Liver (tissue), 9 donors: ENCODE data around the gene TJP3. TPM values are rescaled to one million over a fixed set of nuclear protein-coding genes. Genes with fewer than 3 reads are reported as not detected.
A peak's percentile ranks its signal among the peaks of the same experiment; 100 is the strongest.

ENCODE experiments used
- DNase-seq: peaks from one replicate; pipeline ENCODE4 v3.0.0-alpha.2; 2017; ENCODE audit warnings: low spot score
- H3K27ac ChIP-seq, 2 donors: one replicate each; pipeline ENCODE4 v1.7.0; 2013; ENCODE audit warnings: inconsistent platforms in 2 of 2, low read length in 2 of 2, control low read depth in 1 of 2, low read depth in 1 of 2, mild to moderate bottlenecking in 1 of 2
- H3K27me3 ChIP-seq, 4 donors: one replicate each; pipeline versions ENCODE4 v1.6.1 to v1.7.0; 2013; ENCODE audit warnings: low read length in 3 of 4, inconsistent platforms in 1 of 4, mild to moderate bottlenecking in 1 of 4, moderate library complexity in 1 of 4; ENCODE audit not compliant: control insufficient read depth in 4 of 4, insufficient read depth in 4 of 4
- H3K36me3 ChIP-seq, 4 donors: one replicate each; pipeline versions ENCODE4 v1.6.1 to v1.7.0; 2013; ENCODE audit warnings: low read length in 3 of 4, mild to moderate bottlenecking in 3 of 4, low read depth in 1 of 4, moderate library complexity in 1 of 4; ENCODE audit not compliant: control insufficient read depth in 4 of 4, insufficient read depth in 3 of 4
- H3K4me1 ChIP-seq, 4 donors: one replicate each; pipeline versions ENCODE4 v1.6.1 to v1.7.0; 2013; ENCODE audit warnings: low read length in 3 of 4, mild to moderate bottlenecking in 3 of 4, moderate library complexity in 1 of 4; ENCODE audit not compliant: control insufficient read depth in 4 of 4, insufficient read depth in 4 of 4
- H3K4me3 ChIP-seq, 3 donors: one replicate each; pipeline versions ENCODE4 v1.6.1 to v1.7.0; 2013; ENCODE audit warnings: low read length in 3 of 3, control low read depth in 1 of 3, low read depth in 1 of 3, mild to moderate bottlenecking in 1 of 3
- H3K9ac ChIP-seq, 2 donors: one replicate each; pipeline ENCODE4 v1.7.0; 2013; ENCODE audit warnings: low read length in 2 of 2, mild to moderate bottlenecking in 2 of 2, moderate library complexity in 2 of 2, control low read depth in 1 of 2, low read depth in 1 of 2
- H3K9me3 ChIP-seq, 4 donors: one replicate each; pipeline versions ENCODE4 v1.6.1 to v1.7.0; 2013; ENCODE audit warnings: low read length in 3 of 4; ENCODE audit not compliant: control insufficient read depth in 4 of 4
- ATF3 ChIP-seq: IDR thresholded peaks from 2 replicates; pipeline ENCODE4 v1.6.1; 2016; ENCODE audit warnings: antibody characterized with exemption
- CTCF ChIP-seq: fragments of 150-350 bp; IDR thresholded peaks from 2 replicates; pipeline ENCODE4 v1.5.1; 2017; ENCODE audit warnings: improper control_type of control experiment, low read depth, low read length; ENCODE audit not compliant: missing input control
- EGR1 ChIP-seq, 2 donors: IDR thresholded peaks; 2 replicates each; pipeline ENCODE4 v1.6.1; 2016 to 2018; ENCODE audit warnings: antibody characterized with exemption in 2 of 2, low read depth in 2 of 2
- FOXA1 ChIP-seq: IDR thresholded peaks from 2 replicates; pipeline ENCODE4 v1.6.1; 2016; ENCODE audit warnings: antibody characterized with exemption
- FOXA2 ChIP-seq: IDR thresholded peaks from 2 replicates; pipeline ENCODE4 v1.6.1; 2016; ENCODE audit warnings: antibody characterized with exemption
- GABPA ChIP-seq, 2 donors: IDR thresholded peaks in 1 of 2; conservative IDR thresholded peaks in 1 of 2; 2 replicates each; pipeline ENCODE4 v1.6.1; 2016; ENCODE audit warnings: antibody characterized with exemption in 2 of 2, mild to moderate bottlenecking in 1 of 2, moderate library complexity in 1 of 2
- HNF4A ChIP-seq, 2 donors: conservative IDR thresholded peaks; 2 replicates each; pipeline ENCODE4 v1.6.1; 2016; ENCODE audit warnings: antibody characterized with exemption in 2 of 2, mild to moderate bottlenecking in 2 of 2
- HNF4G ChIP-seq: IDR thresholded peaks from 2 replicates; pipeline ENCODE4 v1.6.1; 2016; ENCODE audit warnings: antibody characterized with exemption
- JUND ChIP-seq, 2 donors: IDR thresholded peaks; 2 replicates each; pipeline ENCODE4 v1.6.1; 2016; ENCODE audit warnings: antibody characterized with exemption in 2 of 2
- MAX ChIP-seq: IDR thresholded peaks from 2 replicates; pipeline ENCODE4 v1.6.1; 2016; ENCODE audit warnings: antibody characterized with exemption
- NR2F2 ChIP-seq: IDR thresholded peaks from 2 replicates; pipeline ENCODE4 v1.6.1; 2016; ENCODE audit warnings: antibody characterized with exemption
- RAD21 ChIP-seq, 2 donors: IDR thresholded peaks; 2 replicates each; pipeline ENCODE4 v1.6.1; 2016; ENCODE audit warnings: antibody characterized with exemption in 2 of 2, mild to moderate bottlenecking in 2 of 2
- REST ChIP-seq: IDR thresholded peaks from 2 replicates; pipeline ENCODE4 v1.6.1; 2016; ENCODE audit warnings: antibody characterized with exemption, mild to moderate bottlenecking
- RXRA ChIP-seq, 2 donors: IDR thresholded peaks; 2 replicates each; pipeline ENCODE4 v1.6.1; 2017 to 2018; ENCODE audit warnings: antibody characterized with exemption in 2 of 2, mild to moderate bottlenecking in 1 of 2
- SP1 ChIP-seq: IDR thresholded peaks from 2 replicates; pipeline ENCODE4 v1.6.1; 2018; ENCODE audit warnings: antibody characterized with exemption, mild to moderate bottlenecking
- TAF1 ChIP-seq: conservative IDR thresholded peaks from 2 replicates; pipeline ENCODE4 v1.6.1; 2016; ENCODE audit warnings: antibody characterized with exemption, mild to moderate bottlenecking
- YY1 ChIP-seq: IDR thresholded peaks from 2 replicates; pipeline ENCODE4 v1.6.1; 2016; ENCODE audit warnings: antibody characterized with exemption, mild to moderate bottlenecking
- ZBTB33 ChIP-seq: IDR thresholded peaks from 2 replicates; pipeline ENCODE4 v1.6.1; 2016; ENCODE audit warnings: antibody characterized with exemption
- WGBS: extraction: QIAGEN DNeasy Blood & Tissue Kit; methylation state at CpG from one replicate; pipeline ENCODE4 v1.1.7; 2013; 5-methylcytosine and 5-hydroxymethylcytosine counted together
- polyA plus RNA-seq, 2 donors: library from polyadenylated mRNA; stranded (reverse) in 1 of 2; unstranded in 1 of 2; fragments of 200-250 nt in 1 of 2; fragments of >200 nt in 1 of 2; fragmentation: Nextera tagmentation in 1 of 2; extraction: Ambion mirVana in 1 of 2; gene quantifications; one replicate each; pipeline versions ENCODE4 v1.2.1 to v1.2.3, GENCODE V29; 2013 to 2015
- total RNA-seq, 2 donors: library from RNA; depleted of rRNA; stranded (reverse); fragments of >200 nt; gene quantifications; one replicate each; pipeline ENCODE4 v1.2.3, GENCODE V29; 2014
- donor health status: healthy.
- donor health status: healthy.
- donor health status: healthy.
- donor health status: healthy.
- donor health status: healthy.

TJP3 gene
- total and polyA plus RNA-seq, 4 donors = 6.0 to 9.8 (median 6.7) TPM

DNA sequence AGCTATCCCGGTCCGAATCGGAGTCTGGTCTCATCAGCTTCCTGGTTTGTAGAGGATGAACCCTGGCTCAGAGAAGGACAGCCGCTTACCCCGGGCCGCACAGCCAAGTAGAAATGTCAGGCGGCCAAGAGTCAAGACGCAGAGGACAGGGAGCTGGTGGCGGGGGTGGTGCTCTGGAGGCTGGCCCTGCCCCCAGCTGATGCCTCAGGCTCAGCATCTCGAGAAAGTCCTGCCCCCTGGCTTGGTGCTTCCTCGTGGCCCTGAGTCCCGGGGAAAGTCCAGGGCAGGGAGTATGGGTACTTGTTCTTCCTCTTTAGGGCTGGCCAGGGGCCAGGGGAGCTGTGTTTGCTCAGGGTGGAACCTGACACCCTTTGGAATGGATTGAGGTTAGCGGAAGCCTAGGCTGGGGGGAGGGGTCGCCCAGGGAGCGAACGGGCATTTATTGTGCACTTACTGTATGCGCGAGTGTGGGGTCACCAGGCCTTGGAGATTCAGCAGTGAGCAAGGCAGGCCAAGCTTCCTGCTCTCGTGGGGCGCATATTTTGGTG is 2.2 kb downstream of the TJP3 start:
- Histone ChIP-seq H3K36me3 (no peaks in the 10 kb centered on the region), H3K9me3 (no peaks in the 10 kb centered on the region), H3K9ac (no peak overlapping the region), H3K4me1 (peaks cover 8 to 41% (median 27%) of the 10 kb centered on the region in 4 donors), H3K27ac (peak overlapping the region; percentile 15 to 46), H3K27me3 (no peaks in the 10 kb centered on the region), H3K4me3 (no peak overlapping the region)
- DNase-seq = peak; percentile 66
- 19% methylated on average over 20 of the region's 20 CpGs for WGBS
- no peak for TF ChIP-seq REST
- TF ChIP-seq HNF4G = peak; percentile 76
- TF ChIP-seq RAD21 (IDR thresholded peaks at IDR 0.05) = peak in 1 of 2 donors; percentile 12
- TF ChIP-seq GABPA (IDR thresholded peaks at IDR 0.05 in 1 of 2, conservative IDR thresholded peaks at IDR 0.05 in 1 of 2) = no peak
- peak; percentile 76 for TF ChIP-seq SP1
- TF ChIP-seq YY1 = peak; percentile 48
- peak; percentile 59 for TF ChIP-seq FOXA2
- no peak for TF ChIP-seq CTCF
- no peak for TF ChIP-seq ATF3
- peak; percentile 24 for TF ChIP-seq NR2F2
- TF ChIP-seq HNF4A (conservative IDR thresholded peaks at IDR 0.05) = peak; percentile 87 to 94
- peak in 1 of 2 donors; percentile 70 for TF ChIP-seq EGR1 (IDR thresholded peaks at IDR 0.05; ENCODE audit: low read depth in 2 of 2)
- peak in 1 of 2 donors; percentile 56 for TF ChIP-seq JUND (IDR thresholded peaks at IDR 0.05)
- TF ChIP-seq ZBTB33 = peak; percentile 40
- TF ChIP-seq RXRA (IDR thresholded peaks at IDR 0.05) = peak; percentile 71 to 88
- TF ChIP-seq TAF1 = no peak
- TF ChIP-seq MAX = peak; percentile 93
- TF ChIP-seq FOXA1 = peak; percentile 68
